GM04503 (cell line): ENCODE data around the gene NEAT1.
"Not testable (repeated sequence)": the region's sequence is repeated elsewhere in the genome, so short reads cannot be mapped to it uniquely, and the experiment has no call there.

Experiments
- DNase-seq: peaks from one replicate; pipeline ENCODE4 v3.0.0-alpha.2; 2012; ENCODE audit warnings: low read depth

Gene NEAT1

GRCh38 chr11:65448418-65449105, 26.0 kb downstream of the NEAT1 start:
- peak; percentile 44 for DNase-seq

GRCh38 chr11:65451301-65451700, 28.7 kb downstream of the NEAT1 start:
- DNase-seq, result not testable (repeated sequence)

DNA sequence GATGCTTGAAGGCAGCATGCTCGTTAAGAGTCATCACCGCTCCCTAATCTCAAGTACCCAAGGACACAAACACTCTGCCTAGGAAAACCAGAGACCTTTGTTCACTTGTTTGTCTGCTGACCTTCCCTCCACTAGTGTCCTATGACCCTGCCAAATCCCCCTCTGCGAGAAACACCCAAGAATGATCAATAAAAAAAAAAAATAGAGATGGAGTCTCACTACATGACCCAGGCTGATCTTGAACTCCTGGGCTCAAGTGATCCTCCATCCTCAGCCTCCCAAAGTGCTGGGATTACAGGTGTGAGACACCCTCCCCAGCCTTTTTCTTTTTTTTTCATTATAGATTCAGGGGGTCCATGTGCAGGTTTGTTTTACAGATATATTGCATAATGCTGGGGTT, 29.7 kb downstream of the NEAT1 start:
- not testable (repeated sequence) for DNase-seq

DNA sequence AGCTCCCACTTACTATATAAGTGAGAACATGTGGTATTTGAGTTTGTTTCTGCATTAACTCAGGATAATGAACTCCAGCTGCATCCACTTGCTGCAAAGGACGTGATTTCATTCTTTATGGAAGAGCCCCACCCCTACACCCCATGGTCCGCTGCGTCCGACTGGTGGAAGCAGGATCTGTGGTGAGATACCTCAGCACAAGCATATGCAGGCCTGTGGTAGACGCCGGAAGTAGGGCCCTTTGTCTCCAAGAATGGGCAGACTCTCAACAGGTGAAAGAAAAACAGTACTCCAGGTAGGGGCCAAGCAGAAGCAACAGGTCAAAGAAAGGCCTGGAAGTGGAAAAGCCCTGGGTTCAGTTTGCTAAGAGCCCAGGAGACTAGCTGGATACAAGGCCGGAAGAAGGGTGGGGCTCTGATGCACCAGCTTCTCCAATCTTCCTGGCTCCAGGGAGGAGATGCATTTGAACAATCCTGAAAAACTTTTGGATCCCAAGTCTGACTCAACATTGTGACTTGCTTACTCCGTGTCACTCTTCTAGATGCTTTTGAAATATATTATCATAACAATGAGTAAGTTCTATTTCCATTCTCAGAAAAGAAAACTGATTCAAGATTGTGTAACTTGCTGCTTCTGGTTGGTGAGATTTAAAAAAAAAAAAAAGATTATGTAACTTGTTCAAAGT, 30.4 kb downstream of the NEAT1 start:
- DNase-seq, result peak; percentile 92

DNA sequence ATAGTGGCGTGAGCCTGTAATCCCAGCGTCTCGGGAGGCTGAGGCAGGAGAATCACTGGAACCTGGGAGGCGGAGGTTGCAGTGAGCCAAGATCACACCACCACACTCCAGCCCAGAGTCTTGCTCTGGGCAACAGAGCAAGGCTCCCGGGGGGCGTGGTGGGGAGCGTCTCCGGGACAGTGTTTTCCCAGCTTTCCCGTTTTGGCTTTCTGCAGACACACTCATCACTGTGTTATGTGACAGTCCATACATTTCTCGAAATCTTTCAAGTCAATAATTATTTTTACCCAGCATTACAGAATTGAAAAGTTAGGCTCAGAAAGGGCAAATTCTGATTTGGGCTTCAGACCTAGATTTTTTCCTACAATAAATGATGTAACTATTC, 31.7 kb downstream of the NEAT1 start:
- peak; percentile 40 for DNase-seq

DNA sequence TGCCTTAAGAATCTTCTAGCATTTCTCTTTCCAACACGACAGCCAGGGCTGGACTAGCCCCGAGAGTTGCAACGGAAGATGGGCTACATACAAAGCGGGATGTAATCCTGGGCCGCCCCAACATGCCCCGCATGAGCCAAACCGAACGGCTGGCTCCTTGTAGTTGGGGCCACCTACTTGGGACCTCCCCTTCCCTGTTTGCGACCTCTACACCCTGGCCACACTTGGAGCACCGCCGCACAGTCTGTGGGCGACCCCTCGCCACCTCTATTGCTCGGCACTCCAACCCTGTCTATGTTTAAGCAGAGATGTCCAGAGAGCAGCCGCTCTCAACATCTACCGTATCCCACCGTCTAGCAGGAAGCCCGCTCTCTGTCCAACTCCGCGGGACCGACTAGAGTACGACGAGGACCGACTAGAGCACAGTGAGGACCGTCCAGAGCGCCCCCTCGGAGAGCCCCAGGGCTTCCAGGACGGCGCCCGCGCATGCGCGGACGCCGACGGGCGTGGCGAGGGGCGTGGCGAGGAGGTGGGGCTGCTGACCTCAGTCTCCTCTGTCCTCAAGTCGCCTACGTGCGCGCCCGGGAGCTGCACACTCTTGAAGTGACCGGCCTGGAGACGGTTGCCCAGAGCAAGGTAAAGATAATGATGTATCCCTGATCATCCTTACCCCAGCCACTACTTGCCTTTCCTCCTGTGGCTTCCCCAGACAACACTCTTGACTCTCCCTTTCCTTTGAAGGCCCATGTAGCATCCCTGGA, 32.3 kb downstream of the NEAT1 start:
- DNase-seq, result peak; percentile 66

DNA sequence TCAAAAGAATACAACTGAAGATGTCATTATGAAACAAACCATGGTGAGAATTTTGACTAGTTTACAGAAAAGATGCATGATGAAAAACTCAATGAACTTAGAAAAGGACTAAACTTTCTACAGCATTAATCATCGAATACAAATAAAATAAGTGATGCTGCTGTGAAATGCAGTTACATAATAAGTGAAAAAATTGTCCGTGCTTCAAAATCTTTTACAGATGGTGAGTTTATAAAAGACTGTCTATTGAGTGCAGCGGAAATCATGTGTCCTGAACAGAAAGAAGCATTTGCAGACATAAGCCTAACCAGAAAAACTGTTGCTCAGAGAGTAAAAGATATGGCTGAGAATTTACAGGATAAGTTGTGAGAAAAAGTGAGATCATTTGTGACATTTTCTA, 33.8 kb downstream of the NEAT1 start:
- DNase-seq, result peak; percentile 58

GRCh38 chr11:65459552-65459951, 37.0 kb downstream of the NEAT1 start:
- DNase-seq, result no peak

DNA sequence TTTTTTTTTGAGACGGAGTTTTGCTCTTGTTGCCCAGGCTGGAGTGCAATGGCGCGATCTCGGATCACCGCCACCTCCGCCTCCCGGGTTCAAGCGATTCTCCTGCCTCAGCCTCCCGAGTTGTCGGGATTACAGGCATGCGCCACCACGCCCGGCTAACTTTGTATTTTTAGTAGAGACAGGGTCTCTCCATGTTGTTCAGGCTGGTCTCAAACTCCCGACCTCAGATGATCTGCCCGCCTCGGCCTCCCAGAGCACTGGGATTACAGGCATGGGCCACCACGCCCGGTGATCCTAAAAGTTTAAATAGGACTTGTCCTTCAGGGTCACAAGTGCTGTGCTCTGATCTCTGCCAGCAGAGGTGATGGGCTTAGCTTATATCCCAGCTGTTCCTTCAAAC, 42.9 kb downstream of the NEAT1 start:
- DNase-seq, result not testable (repeated sequence)

- not testable (repeated sequence) for DNase-seq
Observed at GRCh38 chr11:65467306-65467705, 44.7 kb downstream of the NEAT1 start.

GRCh38 chr11:65468874-65469333, 46.3 kb downstream of the NEAT1 start:
- no peak for DNase-seq

- DNase-seq, result no peak
Observed at GRCh38 chr11:65470433-65471049, 47.9 kb downstream of the NEAT1 start.

DNA sequence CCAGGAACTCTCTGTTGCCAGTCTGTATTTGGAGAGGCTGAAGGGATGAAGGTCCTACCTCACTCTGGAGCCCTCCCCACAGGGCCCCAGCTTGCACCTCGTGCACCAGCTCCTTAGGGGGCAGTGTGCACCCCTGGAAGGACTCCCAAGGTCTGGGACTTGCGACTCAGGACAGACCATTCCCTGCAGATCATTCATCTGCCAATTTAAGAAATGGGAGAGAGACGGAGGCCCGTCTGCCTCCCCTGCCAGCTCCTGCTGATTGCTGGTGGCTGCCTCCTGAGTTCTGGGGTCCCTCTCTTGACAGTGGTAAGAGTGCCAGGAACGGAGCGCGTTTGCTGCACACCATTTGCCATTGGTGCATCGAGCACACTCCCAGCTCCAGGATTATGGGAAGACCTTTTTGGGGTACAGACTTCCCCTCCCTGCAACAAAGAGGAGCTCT, 48.9 kb downstream of the NEAT1 start:
- no peak for DNase-seq

- not testable (repeated sequence) for DNase-seq
Observed at GRCh38 chr11:65472588-65473277, 50.1 kb downstream of the NEAT1 start.

- DNase-seq, result no peak
Observed at GRCh38 chr11:65473278-65473860, 50.8 kb downstream of the NEAT1 start.

DNA sequence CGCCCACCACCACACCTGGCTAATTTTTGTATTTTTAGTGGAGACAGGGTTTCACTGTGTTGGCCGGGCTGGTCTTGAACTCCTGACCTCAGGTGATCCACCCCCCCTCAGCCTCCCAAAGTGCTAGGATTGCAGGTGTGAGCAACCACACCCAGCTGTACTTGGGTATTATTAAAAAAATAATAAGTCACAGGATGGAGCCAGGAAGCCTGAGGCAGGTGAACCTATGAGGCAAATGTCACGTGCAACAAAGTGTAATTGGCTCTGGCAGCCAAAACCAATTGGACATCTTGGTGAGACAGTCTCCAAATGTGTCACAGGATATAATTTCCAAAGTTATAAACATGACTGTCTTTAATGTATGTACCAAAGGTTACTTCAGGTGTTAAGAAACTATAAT, 52.3 kb downstream of the NEAT1 start:
- DNase-seq, result no peak

- DNase-seq, result no peak
Observed at GRCh38 chr11:65476632-65477148, 54.1 kb downstream of the NEAT1 start.

DNA sequence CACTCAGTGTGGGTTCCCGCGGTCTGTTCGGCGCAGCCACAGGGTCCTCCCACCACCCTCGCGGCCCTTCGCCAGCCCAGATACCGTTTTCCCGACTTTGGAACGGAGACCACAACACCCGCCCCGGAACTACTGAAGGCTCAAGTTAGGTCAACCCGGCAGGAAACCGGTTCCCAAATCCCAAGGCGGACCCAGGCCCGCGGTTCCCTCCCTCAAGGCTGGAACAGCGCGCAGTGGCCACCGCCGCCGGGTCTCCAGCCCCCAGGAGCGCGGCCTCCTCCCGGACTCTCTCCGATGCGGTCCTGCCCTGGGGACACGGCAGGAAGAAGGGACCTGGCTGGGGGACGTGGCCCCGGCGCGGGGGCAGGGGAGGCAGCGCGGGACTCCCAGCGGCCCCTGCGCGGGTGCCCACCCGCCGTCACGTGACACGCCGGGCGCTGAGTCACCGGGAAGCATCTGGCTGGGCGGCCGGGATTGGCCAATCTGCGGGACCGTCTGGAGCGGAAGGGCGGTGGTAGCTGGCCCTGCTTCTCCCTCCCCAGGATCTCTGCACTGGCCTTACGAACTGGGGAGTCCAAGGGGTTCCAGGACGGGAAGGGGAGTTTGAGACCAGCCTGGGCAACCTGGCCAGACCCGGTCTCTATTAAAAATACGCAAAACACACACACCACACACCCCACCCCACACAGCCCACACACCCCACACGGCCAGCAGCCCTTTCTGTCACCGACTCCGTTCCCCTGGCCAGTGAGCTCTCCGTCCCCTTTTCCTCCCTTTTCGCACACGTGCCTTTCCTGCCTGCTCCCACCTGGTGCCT, 54.8 kb downstream of the NEAT1 start:
- peak; percentile 80 for DNase-seq

DNA sequence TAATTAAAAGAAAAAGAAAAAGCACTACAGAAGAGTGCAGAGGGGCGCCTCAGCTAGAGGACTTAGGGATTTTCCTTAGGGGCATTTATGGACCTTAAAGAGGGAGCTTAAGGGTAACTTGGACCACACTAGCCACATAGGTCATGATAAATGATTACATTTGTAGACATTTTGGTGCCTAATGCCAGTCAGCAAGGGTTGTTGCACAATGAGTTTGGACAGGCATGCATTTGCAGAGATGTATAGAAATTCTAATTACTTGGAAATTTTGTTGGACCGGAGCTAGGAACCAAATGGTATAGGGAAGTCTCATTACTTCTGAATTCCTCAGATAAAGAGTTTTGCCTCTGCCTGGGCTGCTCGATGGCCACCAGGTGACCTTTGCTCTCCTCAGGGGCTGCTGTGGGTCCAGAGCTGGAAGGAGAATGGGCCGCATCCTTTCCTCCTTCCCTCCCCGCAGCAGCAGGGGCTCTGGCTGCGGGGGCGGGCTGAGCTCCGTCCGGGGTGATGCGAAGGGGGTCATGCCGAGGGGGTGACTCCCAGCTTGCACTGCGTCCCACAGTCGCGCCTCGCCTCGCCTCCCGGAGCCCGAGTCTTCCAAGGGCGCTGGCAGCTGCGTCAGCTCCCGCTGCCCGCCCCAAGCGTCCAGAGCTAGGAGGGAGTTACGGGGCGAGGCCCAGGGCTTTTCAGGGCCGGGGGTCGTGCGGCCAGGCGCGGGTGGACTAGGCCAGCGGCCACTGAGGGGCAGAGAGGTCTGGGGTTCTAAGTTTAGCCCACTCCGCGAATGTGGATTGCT, 56.0 kb downstream of the NEAT1 start:
- DNase-seq, result no peak
